GM23338 (cell line): ENCODE data around the gene MED13L. TPM values are rescaled to one million over a fixed set of nuclear protein-coding genes. Genes with fewer than 3 reads are reported as not detected.

Source experiments
- ATAC-seq: fragments of 200-7000 bp; cut with Tn5 transposase; 3 replicates; pipeline ENCODE4 v1.9.1; 2020
- DNase-seq: peaks from one replicate; pipeline ENCODE4 v3.0.0-alpha.2; 2015; ENCODE audit warnings: low spot score
- H2AFZ ChIP-seq: fragments of 200-600 bp; sonication (generic); 2 replicates; pipeline ENCODE4 v1.8.0; 2016; ENCODE audit warnings: antibody characterized with exemption, mild to moderate bottlenecking, moderate library complexity
- H3F3A ChIP-seq: fragments of 200-600 bp; sonication (generic); replicated peaks from 2 replicates; pipeline ENCODE4 v1.8.0; 2017; ENCODE audit warnings: antibody characterized with exemption, mixed run types, low read depth
- H3K27ac ChIP-seq: fragments of 200-600 bp; sonication (generic); 2 replicates; pipeline ENCODE4 v1.6.1; 2016; ENCODE audit warnings: low read depth
- H3K27me3 ChIP-seq: fragments of 200-600 bp; sonication (generic); 2 replicates; pipeline ENCODE4 v1.8.0; 2016; ENCODE audit warnings: mild to moderate bottlenecking, mixed run types, moderate library complexity; ENCODE audit not compliant: insufficient read depth
- H3K36me3 ChIP-seq: fragments of 200-600 bp; sonication (generic); 2 replicates; pipeline ENCODE4 v1.8.0; 2016; ENCODE audit warnings: mild to moderate bottlenecking; ENCODE audit not compliant: insufficient read depth
- H3K4me1 ChIP-seq: fragments of 200-600 bp; sonication (generic); 2 replicates; pipeline ENCODE4 v1.8.0; 2016; ENCODE audit warnings: mild to moderate bottlenecking, moderate library complexity; ENCODE audit not compliant: insufficient read depth
- H3K4me2 ChIP-seq: fragments of 200-600 bp; sonication (generic); 2 replicates; pipeline ENCODE4 v1.7.1; 2017; ENCODE audit warnings: mixed run types
- H3K4me3 ChIP-seq: fragments of 200-600 bp; sonication (generic); 2 replicates; pipeline ENCODE4 v1.6.1; 2016; ENCODE audit warnings: mixed run types
- H3K79me2 ChIP-seq: fragments of 200-600 bp; sonication (generic); replicated peaks from 2 replicates; pipeline ENCODE4 v1.8.0; 2017; ENCODE audit warnings: mild to moderate bottlenecking; ENCODE audit not compliant: insufficient read depth
- H3K9me2 ChIP-seq: fragments of 200-600 bp; sonication (generic); 2 replicates; pipeline ENCODE4 v1.8.0; 2017; ENCODE audit not compliant: insufficient read depth
- H4K20me1 ChIP-seq: fragments of 200-600 bp; sonication (generic); replicated peaks from 2 replicates; pipeline ENCODE4 v1.8.0; 2017; ENCODE audit warnings: mild to moderate bottlenecking; ENCODE audit not compliant: insufficient read depth
- H3K27ac Mint-ChIP-seq: 2 replicates; pipeline ENCODE4 v1.8.0; 2020; ENCODE audit warnings: inconsistent platforms, mild to moderate bottlenecking, moderate library complexity, mixed read lengths
- H3K27me3 Mint-ChIP-seq: 3 replicates; pipeline ENCODE4 v1.8.0; 2022; ENCODE audit warnings: low read depth, mild to moderate bottlenecking, moderate library complexity, mixed read lengths, inconsistent platforms; ENCODE audit not compliant: insufficient read depth, poor library complexity
- H3K36me3 Mint-ChIP-seq: 3 replicates; pipeline ENCODE4 v1.8.0; 2021; ENCODE audit warnings: low read depth, mild to moderate bottlenecking, inconsistent platforms, moderate library complexity, mixed read lengths
- H3K4me1 Mint-ChIP-seq: 3 replicates; pipeline ENCODE4 v1.8.0; 2020; ENCODE audit warnings: mild to moderate bottlenecking, inconsistent platforms, mixed read lengths
- H3K4me3 Mint-ChIP-seq: 3 replicates; pipeline ENCODE4 v1.8.0; 2021; ENCODE audit warnings: moderate library complexity, mild to moderate bottlenecking, inconsistent platforms, mixed read lengths
- H3K9me3 Mint-ChIP-seq: 3 replicates; pipeline ENCODE4 v1.8.0; 2020; ENCODE audit warnings: moderate library complexity, mild to moderate bottlenecking, inconsistent platforms, mixed read lengths
- CREB1 ChIP-seq: fragments of 250-450 bp; sonication (Bioruptor Pico); IDR thresholded peaks from 2 replicates; pipeline ENCODE4 v1.5.0; 2020; ENCODE audit warnings: low read depth, mild to moderate bottlenecking, moderate library complexity
- EZH2 ChIP-seq: fragments of 200-600 bp; sonication (generic); IDR thresholded peaks from one replicate; pipeline ENCODE4 v1.8.0; 2017; ENCODE audit warnings: antibody characterized with exemption, mild to moderate bottlenecking, low read depth; ENCODE audit not compliant: unreplicated experiment
- EZH2phosphoT487 ChIP-seq: fragments of 200-600 bp; sonication (generic); IDR thresholded peaks from one replicate; pipeline ENCODE4 v1.8.1; 2018; ENCODE audit warnings: antibody characterized with exemption; ENCODE audit not compliant: unreplicated experiment
- JUNB ChIP-seq: IDR thresholded peaks from one replicate; pipeline ENCODE4 v1.6.1; 2016; ENCODE audit warnings: antibody characterized with exemption; ENCODE audit not compliant: unreplicated experiment
- NANOG ChIP-seq: IDR thresholded peaks from 2 replicates; pipeline ENCODE4 v1.6.1; 2016; ENCODE audit warnings: antibody characterized with exemption, borderline replicate concordance
- POLR2AphosphoS5 ChIP-seq: IDR thresholded peaks from 2 replicates; pipeline ENCODE4 v1.6.1; 2016; ENCODE audit warnings: antibody characterized with exemption, low read depth
- ZNF331 ChIP-seq: fragments of 250-450 bp; sonication (Bioruptor Pico); IDR thresholded peaks from 2 replicates; pipeline ENCODE4 v1.5.0; 2020; ENCODE audit warnings: low read depth, mild to moderate bottlenecking, moderate library complexity
- polyA plus RNA-seq: library from polyadenylated mRNA; unstranded; fragments of >200 nt; fragmentation: Nextera tagmentation; extraction: Ambion mirVana; gene quantifications from 2 replicates; pipeline ENCODE4 v1.2.1, GENCODE V29; 2016
- total RNA-seq: library from RNA; depleted of rRNA; stranded (reverse); fragments of >200 nt; shearing (Covaris generic); gene quantifications from 2 replicates; pipeline ENCODE4 v1.2.3, GENCODE V29; 2014
- TF ChIP-seq, protein P1 (sequence below): fragments of 250-450 bp; sonication (Bioruptor Pico); IDR thresholded peaks from 2 replicates; pipeline ENCODE4 v1.5.0; 2020; ENCODE audit warnings: mild to moderate bottlenecking, moderate library complexity
- TF ChIP-seq, protein P2 (sequence below), 2 experiments: fragments of 200-600 bp in 1 of 2; sonication (generic) in 1 of 2; conservative IDR thresholded peaks; 2 replicates each; pipeline versions ENCODE4 v1.5.1 to v1.6.1; 2016 to 2017; ENCODE audit warnings: antibody characterized with exemption in 2 of 2, low read depth in 2 of 2, mild to moderate bottlenecking in 2 of 2, moderate library complexity in 1 of 2
- TF ChIP-seq, protein P3 (sequence below): IDR thresholded peaks from one replicate; pipeline ENCODE4 v1.6.1; 2018; ENCODE audit warnings: antibody characterized with exemption; ENCODE audit not compliant: unreplicated experiment

The MED13L gene
- total and polyA plus RNA-seq, 2 experiments from 2014 or later, result 20.9 to 73.6 TPM

DNA sequence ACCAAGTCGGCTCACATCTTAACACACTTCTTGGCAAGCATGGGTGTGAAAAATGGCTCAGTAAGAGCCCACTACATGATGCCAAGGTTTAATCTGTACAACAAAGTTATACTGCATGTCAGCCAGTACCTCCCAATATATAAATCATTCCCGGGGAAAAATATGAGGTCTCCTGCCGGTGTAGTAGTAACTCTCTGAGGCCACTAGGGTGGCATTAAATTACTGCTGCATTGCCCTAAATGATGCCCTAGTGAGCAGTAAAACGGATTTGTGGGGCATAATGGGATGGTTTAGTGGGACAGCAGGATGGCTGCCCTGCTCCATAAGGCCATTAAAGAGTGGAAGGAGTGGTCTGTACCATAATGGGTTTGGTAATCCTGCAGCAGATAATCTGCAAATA lies 267.7 kb downstream of the MED13L start:
- H3K79me2 ChIP-seq, result no peaks in the 10 kb centered on the region
- H3K27me3 ChIP-seq, result no peaks in the 10 kb centered on the region
- H4K20me1 ChIP-seq, result 0 out of 2 replicates have a peak, but pooled peaks cover 2% of the 10 kb centered on the region
- peaks cover 10% of the 10 kb centered on the region; the same call in 1 of the 2 replicates for H3K36me3 ChIP-seq
- ATAC-seq (peak; percentile 71), DNase-seq (peak; percentile 56)
- Mint-ChIP-seq H3K27ac (no peak overlapping the region), H3K36me3 (peaks cover 23% of the 10 kb centered on the region), H3K9me3 (no peaks in the 10 kb centered on the region), H3K4me1 (peaks cover 3% of the 10 kb centered on the region; the same call in 1 of the 3 replicates), H3K4me3 (no peak overlapping the region), H3K27me3 (peaks cover 2% of the 10 kb centered on the region)
- TF ChIP-seq POLR2AphosphoS5, result no peak
- TF ChIP-seq, protein P1, sequence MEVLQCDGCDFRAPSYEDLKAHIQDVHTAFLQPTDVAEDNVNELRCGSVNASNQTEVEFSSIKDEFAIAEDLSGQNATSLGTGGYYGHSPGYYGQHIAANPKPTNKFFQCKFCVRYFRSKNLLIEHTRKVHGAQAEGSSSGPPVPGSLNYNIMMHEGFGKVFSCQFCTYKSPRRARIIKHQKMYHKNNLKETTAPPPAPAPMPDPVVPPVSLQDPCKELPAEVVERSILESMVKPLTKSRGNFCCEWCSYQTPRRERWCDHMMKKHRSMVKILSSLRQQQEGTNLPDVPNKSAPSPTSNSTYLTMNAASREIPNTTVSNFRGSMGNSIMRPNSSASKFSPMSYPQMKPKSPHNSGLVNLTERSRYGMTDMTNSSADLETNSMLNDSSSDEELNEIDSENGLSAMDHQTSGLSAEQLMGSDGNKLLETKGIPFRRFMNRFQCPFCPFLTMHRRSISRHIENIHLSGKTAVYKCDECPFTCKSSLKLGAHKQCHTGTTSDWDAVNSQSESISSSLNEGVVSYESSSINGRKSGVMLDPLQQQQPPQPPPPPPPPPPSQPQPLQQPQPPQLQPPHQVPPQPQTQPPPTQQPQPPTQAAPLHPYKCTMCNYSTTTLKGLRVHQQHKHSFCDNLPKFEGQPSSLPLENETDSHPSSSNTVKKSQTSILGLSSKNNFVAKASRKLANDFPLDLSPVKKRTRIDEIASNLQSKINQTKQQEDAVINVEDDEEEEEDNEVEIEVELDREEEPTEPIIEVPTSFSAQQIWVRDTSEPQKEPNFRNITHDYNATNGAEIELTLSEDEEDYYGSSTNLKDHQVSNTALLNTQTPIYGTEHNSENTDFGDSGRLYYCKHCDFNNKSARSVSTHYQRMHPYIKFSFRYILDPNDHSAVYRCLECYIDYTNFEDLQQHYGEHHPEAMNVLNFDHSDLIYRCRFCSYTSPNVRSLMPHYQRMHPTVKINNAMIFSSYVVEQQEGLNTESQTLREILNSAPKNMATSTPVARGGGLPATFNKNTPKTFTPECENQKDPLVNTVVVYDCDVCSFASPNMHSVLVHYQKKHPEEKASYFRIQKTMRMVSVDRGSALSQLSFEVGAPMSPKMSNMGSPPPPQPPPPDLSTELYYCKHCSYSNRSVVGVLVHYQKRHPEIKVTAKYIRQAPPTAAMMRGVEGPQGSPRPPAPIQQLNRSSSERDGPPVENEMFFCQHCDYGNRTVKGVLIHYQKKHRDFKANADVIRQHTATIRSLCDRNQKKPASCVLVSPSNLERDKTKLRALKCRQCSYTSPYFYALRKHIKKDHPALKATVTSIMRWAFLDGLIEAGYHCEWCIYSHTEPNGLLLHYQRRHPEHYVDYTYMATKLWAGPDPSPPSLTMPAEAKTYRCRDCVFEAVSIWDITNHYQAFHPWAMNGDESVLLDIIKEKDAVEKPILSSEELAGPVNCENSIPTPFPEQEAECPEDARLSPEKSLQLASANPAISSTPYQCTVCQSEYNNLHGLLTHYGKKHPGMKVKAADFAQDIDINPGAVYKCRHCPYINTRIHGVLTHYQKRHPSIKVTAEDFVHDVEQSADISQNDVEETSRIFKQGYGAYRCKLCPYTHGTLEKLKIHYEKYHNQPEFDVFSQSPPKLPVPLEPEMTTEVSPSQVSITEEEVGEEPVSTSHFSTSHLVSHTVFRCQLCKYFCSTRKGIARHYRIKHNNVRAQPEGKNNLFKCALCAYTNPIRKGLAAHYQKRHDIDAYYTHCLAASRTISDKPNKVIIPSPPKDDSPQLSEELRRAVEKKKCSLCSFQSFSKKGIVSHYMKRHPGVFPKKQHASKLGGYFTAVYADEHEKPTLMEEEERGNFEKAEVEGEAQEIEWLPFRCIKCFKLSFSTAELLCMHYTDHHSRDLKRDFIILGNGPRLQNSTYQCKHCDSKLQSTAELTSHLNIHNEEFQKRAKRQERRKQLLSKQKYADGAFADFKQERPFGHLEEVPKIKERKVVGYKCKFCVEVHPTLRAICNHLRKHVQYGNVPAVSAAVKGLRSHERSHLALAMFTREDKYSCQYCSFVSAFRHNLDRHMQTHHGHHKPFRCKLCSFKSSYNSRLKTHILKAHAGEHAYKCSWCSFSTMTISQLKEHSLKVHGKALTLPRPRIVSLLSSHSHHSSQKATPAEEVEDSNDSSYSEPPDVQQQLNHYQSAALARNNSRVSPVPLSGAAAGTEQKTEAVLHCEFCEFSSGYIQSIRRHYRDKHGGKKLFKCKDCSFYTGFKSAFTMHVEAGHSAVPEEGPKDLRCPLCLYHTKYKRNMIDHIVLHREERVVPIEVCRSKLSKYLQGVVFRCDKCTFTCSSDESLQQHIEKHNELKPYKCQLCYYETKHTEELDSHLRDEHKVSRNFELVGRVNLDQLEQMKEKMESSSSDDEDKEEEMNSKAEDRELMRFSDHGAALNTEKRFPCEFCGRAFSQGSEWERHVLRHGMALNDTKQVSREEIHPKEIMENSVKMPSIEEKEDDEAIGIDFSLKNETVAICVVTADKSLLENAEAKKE (CRISPR knock-in tag), result no peak
- TF ChIP-seq, protein P2, sequence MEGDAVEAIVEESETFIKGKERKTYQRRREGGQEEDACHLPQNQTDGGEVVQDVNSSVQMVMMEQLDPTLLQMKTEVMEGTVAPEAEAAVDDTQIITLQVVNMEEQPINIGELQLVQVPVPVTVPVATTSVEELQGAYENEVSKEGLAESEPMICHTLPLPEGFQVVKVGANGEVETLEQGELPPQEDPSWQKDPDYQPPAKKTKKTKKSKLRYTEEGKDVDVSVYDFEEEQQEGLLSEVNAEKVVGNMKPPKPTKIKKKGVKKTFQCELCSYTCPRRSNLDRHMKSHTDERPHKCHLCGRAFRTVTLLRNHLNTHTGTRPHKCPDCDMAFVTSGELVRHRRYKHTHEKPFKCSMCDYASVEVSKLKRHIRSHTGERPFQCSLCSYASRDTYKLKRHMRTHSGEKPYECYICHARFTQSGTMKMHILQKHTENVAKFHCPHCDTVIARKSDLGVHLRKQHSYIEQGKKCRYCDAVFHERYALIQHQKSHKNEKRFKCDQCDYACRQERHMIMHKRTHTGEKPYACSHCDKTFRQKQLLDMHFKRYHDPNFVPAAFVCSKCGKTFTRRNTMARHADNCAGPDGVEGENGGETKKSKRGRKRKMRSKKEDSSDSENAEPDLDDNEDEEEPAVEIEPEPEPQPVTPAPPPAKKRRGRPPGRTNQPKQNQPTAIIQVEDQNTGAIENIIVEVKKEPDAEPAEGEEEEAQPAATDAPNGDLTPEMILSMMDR (conservative IDR thresholded peaks at IDR 0.05; ENCODE audit: low read depth in 2 of 2), result peak; percentile 17 to 59; a peak in 2 of 4 replicates
- no peak overlapping the region for H3K4me2 ChIP-seq
- no peak overlapping the region for H3K27ac ChIP-seq
- H3K4me3 ChIP-seq, result no peak overlapping the region
- no peaks in the 10 kb centered on the region for H3K9me2 ChIP-seq
- H2AFZ ChIP-seq, result no peak overlapping the region
- peaks cover 5% of the 10 kb centered on the region; the same call in 1 of the 2 replicates for H3K4me1 ChIP-seq
- H3F3A ChIP-seq, result no peaks in the 10 kb centered on the region

DNA sequence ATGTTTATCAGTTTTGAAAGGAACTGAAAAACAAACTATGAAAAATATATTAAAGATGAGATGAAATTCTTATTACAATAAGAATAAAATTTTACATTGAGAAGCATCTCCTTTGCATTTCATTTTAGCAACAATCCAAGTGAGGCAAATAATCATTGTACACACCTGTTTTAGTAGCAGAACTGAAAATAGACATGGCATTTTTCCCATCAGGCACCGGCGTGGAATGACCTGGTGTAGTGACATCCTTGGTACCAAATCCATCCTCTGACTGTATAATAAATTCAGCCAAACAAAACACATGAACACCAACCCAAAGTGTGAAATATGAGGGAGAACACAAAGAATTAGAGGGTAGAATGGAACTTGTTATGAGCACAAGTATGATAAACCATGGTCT lies 271.4 kb downstream of the MED13L start:
- no peaks in the 10 kb centered on the region for H3K9me3 Mint-ChIP-seq
- no peak overlapping the region for H3K4me3 ChIP-seq
- H3K4me3 Mint-ChIP-seq, result no peak overlapping the region
- H4K20me1 ChIP-seq, result no peaks in the 10 kb centered on the region
- peaks cover 19% of the 10 kb centered on the region; the same call in 2 of the 3 replicates for H3K36me3 Mint-ChIP-seq
- no peak overlapping the region for H2AFZ ChIP-seq
- no peak overlapping the region for H3K4me2 ChIP-seq
- no peaks in the 10 kb centered on the region for H3K9me2 ChIP-seq
- no peaks in the 10 kb centered on the region for H3K4me1 Mint-ChIP-seq
- H3K27ac ChIP-seq, result no peak overlapping the region
- peaks cover 2% of the 10 kb centered on the region for H3K27me3 Mint-ChIP-seq
- no peaks in the 10 kb centered on the region for H3K27me3 ChIP-seq
- peaks cover 10% of the 10 kb centered on the region; the same call in 1 of the 2 replicates for H3K36me3 ChIP-seq
- ATAC-seq (no peak), DNase-seq (no peak)
- no peak overlapping the region for H3K27ac Mint-ChIP-seq
- no peaks in the 10 kb centered on the region for H3K4me1 ChIP-seq
- no peaks in the 10 kb centered on the region for H3K79me2 ChIP-seq
- no peaks in the 10 kb centered on the region for H3F3A ChIP-seq
- TF ChIP-seq ZNF331 (CRISPR knock-in tag) (no peak), EZH2 (no peak), NANOG (no peak), EZH2phosphoT487 (no peak), JUNB (no peak), CREB1 (CRISPR knock-in tag) (no peak)
- TF ChIP-seq, protein P3, sequence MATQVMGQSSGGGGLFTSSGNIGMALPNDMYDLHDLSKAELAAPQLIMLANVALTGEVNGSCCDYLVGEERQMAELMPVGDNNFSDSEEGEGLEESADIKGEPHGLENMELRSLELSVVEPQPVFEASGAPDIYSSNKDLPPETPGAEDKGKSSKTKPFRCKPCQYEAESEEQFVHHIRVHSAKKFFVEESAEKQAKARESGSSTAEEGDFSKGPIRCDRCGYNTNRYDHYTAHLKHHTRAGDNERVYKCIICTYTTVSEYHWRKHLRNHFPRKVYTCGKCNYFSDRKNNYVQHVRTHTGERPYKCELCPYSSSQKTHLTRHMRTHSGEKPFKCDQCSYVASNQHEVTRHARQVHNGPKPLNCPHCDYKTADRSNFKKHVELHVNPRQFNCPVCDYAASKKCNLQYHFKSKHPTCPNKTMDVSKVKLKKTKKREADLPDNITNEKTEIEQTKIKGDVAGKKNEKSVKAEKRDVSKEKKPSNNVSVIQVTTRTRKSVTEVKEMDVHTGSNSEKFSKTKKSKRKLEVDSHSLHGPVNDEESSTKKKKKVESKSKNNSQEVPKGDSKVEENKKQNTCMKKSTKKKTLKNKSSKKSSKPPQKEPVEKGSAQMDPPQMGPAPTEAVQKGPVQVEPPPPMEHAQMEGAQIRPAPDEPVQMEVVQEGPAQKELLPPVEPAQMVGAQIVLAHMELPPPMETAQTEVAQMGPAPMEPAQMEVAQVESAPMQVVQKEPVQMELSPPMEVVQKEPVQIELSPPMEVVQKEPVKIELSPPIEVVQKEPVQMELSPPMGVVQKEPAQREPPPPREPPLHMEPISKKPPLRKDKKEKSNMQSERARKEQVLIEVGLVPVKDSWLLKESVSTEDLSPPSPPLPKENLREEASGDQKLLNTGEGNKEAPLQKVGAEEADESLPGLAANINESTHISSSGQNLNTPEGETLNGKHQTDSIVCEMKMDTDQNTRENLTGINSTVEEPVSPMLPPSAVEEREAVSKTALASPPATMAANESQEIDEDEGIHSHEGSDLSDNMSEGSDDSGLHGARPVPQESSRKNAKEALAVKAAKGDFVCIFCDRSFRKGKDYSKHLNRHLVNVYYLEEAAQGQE, result no peak
